Loucy (cell line): ENCODE measurements around the gene CCDC185.

Experiments
- EZH2phosphoT487 ChIP-seq: fragments of 200-600 bp; IDR thresholded peaks from 2 replicates; pipeline ENCODE4 v1.6.1; 2018; ENCODE audit warnings: antibody characterized with exemption, mild to moderate bottlenecking, moderate library complexity, borderline replicate concordance
- TF ChIP-seq, protein P1 (sequence below): fragments of 200-600 bp; sonication (generic); conservative IDR thresholded peaks from 2 replicates; pipeline ENCODE4 v1.5.1; 2014; ENCODE audit warnings: mild to moderate bottlenecking, antibody characterized with exemption, low read length

DNA sequence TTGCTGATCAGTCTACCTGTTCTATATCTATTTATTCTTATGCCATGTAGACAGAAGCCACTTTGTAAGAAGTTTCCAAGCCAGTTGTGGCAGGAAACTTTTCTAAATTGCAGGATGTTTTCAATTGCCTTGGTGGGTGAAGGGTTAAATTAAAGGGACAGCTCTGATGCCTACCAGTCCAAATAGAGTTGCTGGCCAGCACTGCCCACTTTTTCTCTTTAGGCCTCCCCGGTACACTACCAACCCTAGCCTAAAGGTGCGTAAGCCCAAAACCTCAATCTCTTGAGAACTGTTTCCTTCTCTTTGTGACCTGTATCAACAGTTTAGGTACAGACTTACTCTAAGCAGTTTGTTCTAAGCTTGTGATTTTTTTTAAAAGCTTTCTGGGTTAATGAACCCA is 44.8 kb upstream of the CCDC185 start:
- TF ChIP-seq, protein P1, sequence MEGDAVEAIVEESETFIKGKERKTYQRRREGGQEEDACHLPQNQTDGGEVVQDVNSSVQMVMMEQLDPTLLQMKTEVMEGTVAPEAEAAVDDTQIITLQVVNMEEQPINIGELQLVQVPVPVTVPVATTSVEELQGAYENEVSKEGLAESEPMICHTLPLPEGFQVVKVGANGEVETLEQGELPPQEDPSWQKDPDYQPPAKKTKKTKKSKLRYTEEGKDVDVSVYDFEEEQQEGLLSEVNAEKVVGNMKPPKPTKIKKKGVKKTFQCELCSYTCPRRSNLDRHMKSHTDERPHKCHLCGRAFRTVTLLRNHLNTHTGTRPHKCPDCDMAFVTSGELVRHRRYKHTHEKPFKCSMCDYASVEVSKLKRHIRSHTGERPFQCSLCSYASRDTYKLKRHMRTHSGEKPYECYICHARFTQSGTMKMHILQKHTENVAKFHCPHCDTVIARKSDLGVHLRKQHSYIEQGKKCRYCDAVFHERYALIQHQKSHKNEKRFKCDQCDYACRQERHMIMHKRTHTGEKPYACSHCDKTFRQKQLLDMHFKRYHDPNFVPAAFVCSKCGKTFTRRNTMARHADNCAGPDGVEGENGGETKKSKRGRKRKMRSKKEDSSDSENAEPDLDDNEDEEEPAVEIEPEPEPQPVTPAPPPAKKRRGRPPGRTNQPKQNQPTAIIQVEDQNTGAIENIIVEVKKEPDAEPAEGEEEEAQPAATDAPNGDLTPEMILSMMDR: no peak
- TF ChIP-seq EZH2phosphoT487: no peak
